Thymus (tissue), 11 donors: ENCODE measurements around the gene DMRTC2. TPM values are rescaled to one million over a fixed set of nuclear protein-coding genes. Genes with fewer than 3 reads are reported as not detected.
A peak's percentile ranks its signal among the peaks of the same experiment; 100 is the strongest.

ENCODE experiments used
- DNase-seq, 9 donors: peaks; one replicate each; pipeline ENCODE4 v3.0.0-alpha.2; 2013; ENCODE audit warnings: low spot score in 9 of 9, low read depth in 6 of 9, missing footprints in 1 of 9
- H3K27ac ChIP-seq, 2 donors: one replicate each; pipeline ENCODE4 v1.5.1; 2013; ENCODE audit warnings: control low read depth in 1 of 2, low read depth in 1 of 2, low read length in 1 of 2, mild to moderate bottlenecking in 1 of 2, moderate library complexity in 1 of 2
- H3K27me3 ChIP-seq, 2 donors: one replicate each; pipeline ENCODE4 v1.5.1; 2013; ENCODE audit warnings: low read length in 1 of 2; ENCODE audit not compliant: control insufficient read depth in 2 of 2, insufficient read depth in 1 of 2
- H3K36me3 ChIP-seq, 2 donors: one replicate each; pipeline ENCODE4 v1.5.1; 2013; ENCODE audit warnings: low read length in 1 of 2, mild to moderate bottlenecking in 1 of 2, moderate library complexity in 1 of 2; ENCODE audit not compliant: control insufficient read depth in 2 of 2, insufficient read depth in 2 of 2
- H3K4me1 ChIP-seq, 2 donors: one replicate each; pipeline ENCODE4 v1.5.1; 2013; ENCODE audit warnings: low read length in 2 of 2; ENCODE audit not compliant: control insufficient read depth in 2 of 2, insufficient read depth in 2 of 2
- H3K4me3 ChIP-seq, 2 donors: one replicate each; pipeline ENCODE4 v1.5.1; 2013; ENCODE audit warnings: low read length in 2 of 2, control low read depth in 1 of 2, mild to moderate bottlenecking in 1 of 2
- H3K9me3 ChIP-seq, 2 donors: one replicate each; pipeline ENCODE4 v1.5.1; 2013; ENCODE audit warnings: low read length in 1 of 2, mild to moderate bottlenecking in 1 of 2; ENCODE audit not compliant: control insufficient read depth in 2 of 2, insufficient read depth in 1 of 2
- WGBS: extraction: QIAGEN DNeasy Blood & Tissue Kit; methylation state at CpG from one replicate; pipeline ENCODE4 v1.1.7; 2013; 5-methylcytosine and 5-hydroxymethylcytosine counted together
- polyA plus RNA-seq: library from polyadenylated mRNA; stranded (reverse); fragments of 200-250 nt; gene quantifications from one replicate; pipeline ENCODE4 v1.2.3, GENCODE V29; 2013
- total RNA-seq: library from RNA; stranded (reverse); fragments of 120-200 nt; gene quantifications from one replicate; pipeline ENCODE4 v1.2.4, GENCODE V29; 2013
- donor health status: healthy.

DMRTC2 gene
- total and polyA plus RNA-seq, 2 donors: 0.07 TPM; not detected in 1

- whole genome bisulfite sequencing: 94% methylated on average over 2 of the region's 2 CpGs
- Histone ChIP-seq H3K27ac (no peak overlapping the region), H3K36me3 (peaks cover 47 to 59% of the 10 kb centered on the region in 2 donors), H3K9me3 (no peaks in the 10 kb centered on the region), H3K4me1 (peaks cover 8 to 34% of the 10 kb centered on the region in 2 donors), H3K4me3 (no peak overlapping the region), H3K27me3 (no peaks in the 10 kb centered on the region)
- no peak for DNase-seq
Observed at GRCh38 chr19:41862445-41862986, 17.7 kb downstream of the DMRTC2 start.

- Histone ChIP-seq H3K4me1 (peaks cover 8 to 43% of the 10 kb centered on the region in 2 donors), H3K27me3 (no peaks in the 10 kb centered on the region), H3K4me3 (no peak overlapping the region), H3K36me3 (peaks cover 54 to 68% of the 10 kb centered on the region in 2 donors), H3K27ac (no peak overlapping the region), H3K9me3 (no peaks in the 10 kb centered on the region)
- WGBS: 95% methylated on average over 11 of the region's 11 CpGs
- no peak for DNase-seq
Observed at GRCh38 chr19:41863209-41863931, 18.5 kb downstream of the DMRTC2 start.

GRCh38 chr19:41864374-41864773 is 19.5 kb downstream of the DMRTC2 start:
- H3K27me3 ChIP-seq: no peaks in the 10 kb centered on the region
- no peak overlapping the region for H3K27ac ChIP-seq
- 99% methylated on average over 5 of the region's 5 CpGs for WGBS
- H3K4me3 ChIP-seq: no peak overlapping the region
- peaks cover 8 to 49% of the 10 kb centered on the region in 2 donors for H3K4me1 ChIP-seq
- no peaks in the 10 kb centered on the region for H3K9me3 ChIP-seq
- no peak for DNase-seq
- H3K36me3 ChIP-seq: peaks cover 64 to 78% of the 10 kb centered on the region in 2 donors

- H3K27ac ChIP-seq: no peak overlapping the region
- H3K27me3 ChIP-seq: no peaks in the 10 kb centered on the region
- no peak overlapping the region for H3K4me3 ChIP-seq
- peaks cover 8 to 61% of the 10 kb centered on the region in 2 donors for H3K4me1 ChIP-seq
- no peaks in the 10 kb centered on the region for H3K9me3 ChIP-seq
- 97% methylated on average over 3 of the region's 3 CpGs for WGBS
- H3K36me3 ChIP-seq: peaks cover 76 to 91% of the 10 kb centered on the region in 2 donors
- no peak for DNase-seq
Observed at GRCh38 chr19:41866284-41866683, 21.4 kb downstream of the DMRTC2 start.

GRCh38 chr19:41868120-41868988 is 23.5 kb downstream of the DMRTC2 start:
- no peak for DNase-seq
- no peaks in the 10 kb centered on the region for H3K27me3 ChIP-seq
- WGBS: 94% methylated on average over 10 of the region's 10 CpGs
- H3K4me3 ChIP-seq: no peak overlapping the region
- H3K4me1 ChIP-seq: peaks cover 13 to 64% of the 10 kb centered on the region in 2 donors
- peaks cover 65 to 85% of the 10 kb centered on the region in 2 donors for H3K36me3 ChIP-seq
- H3K9me3 ChIP-seq: no peaks in the 10 kb centered on the region
- no peak overlapping the region for H3K27ac ChIP-seq

GRCh38 chr19:41868989-41869300 is 24.1 kb downstream of the DMRTC2 start:
- Histone ChIP-seq H3K27ac (no peak overlapping the region), H3K9me3 (no peaks in the 10 kb centered on the region), H3K4me1 (peaks cover 14 to 70% of the 10 kb centered on the region in 2 donors), H3K27me3 (no peaks in the 10 kb centered on the region), H3K4me3 (no peak overlapping the region), H3K36me3 (peaks cover 60 to 79% of the 10 kb centered on the region in 2 donors)
- 98% methylated on average over 12 of the region's 12 CpGs for WGBS
- no peak for DNase-seq

- no peaks in the 10 kb centered on the region for H3K27me3 ChIP-seq
- H3K36me3 ChIP-seq: peaks cover 55 to 74% of the 10 kb centered on the region in 2 donors
- H3K27ac ChIP-seq: peak overlapping the region; percentile 36 to 37
- H3K9me3 ChIP-seq: no peaks in the 10 kb centered on the region
- 89% methylated on average over 13 of the region's 13 CpGs for WGBS
- no peak overlapping the region for H3K4me3 ChIP-seq
- peaks cover 17 to 75% of the 10 kb centered on the region in 2 donors for H3K4me1 ChIP-seq
- DNase-seq: no peak
Observed at GRCh38 chr19:41869374-41869955, 24.6 kb downstream of the DMRTC2 start.

GRCh38 chr19:41870401-41870873 is 25.6 kb downstream of the DMRTC2 start:
- H3K27me3 ChIP-seq: no peaks in the 10 kb centered on the region
- DNase-seq: no peak
- peaks cover 21 to 85% of the 10 kb centered on the region in 2 donors for H3K4me1 ChIP-seq
- WGBS: 98% methylated on average over 3 of the region's 3 CpGs
- H3K36me3 ChIP-seq: peaks cover 45 to 64% of the 10 kb centered on the region in 2 donors
- H3K27ac ChIP-seq: peak overlapping the region; percentile 53 to 69
- H3K9me3 ChIP-seq: no peaks in the 10 kb centered on the region
- H3K4me3 ChIP-seq: no peak overlapping the region
